Fibroblast of lung (primary cell): Measurements from ENCODE around the gene ATP2B2. TPM values are rescaled to one million over a fixed set of nuclear protein-coding genes. Genes with fewer than 3 reads are reported as not detected.

Experiments
- DNase-seq, 2 donors: peaks; one replicate each; pipeline versions ENCODE4 v3.0.0 to v3.0.0-alpha.2; 2010; ENCODE audit warnings: low read depth in 2 of 2
- H2AFZ ChIP-seq: 2 replicates; pipeline ENCODE4 v1.5.1; 2012; ENCODE audit warnings: low read length, control low read depth, inconsistent platforms
- H3K27ac ChIP-seq: 2 replicates; pipeline ENCODE4 v1.5.1; 2011; ENCODE audit warnings: low read length, control low read depth; ENCODE audit not compliant: insufficient read depth
- H3K27me3 ChIP-seq: 2 replicates; pipeline ENCODE4 v1.5.1; 2011; ENCODE audit warnings: mild to moderate bottlenecking, low read length; ENCODE audit not compliant: control insufficient read depth, insufficient read depth
- H3K36me3 ChIP-seq: 2 replicates; pipeline ENCODE4 v1.5.1; 2011; ENCODE audit warnings: low read length; ENCODE audit not compliant: control insufficient read depth, insufficient read depth
- H3K4me1 ChIP-seq: 2 replicates; pipeline ENCODE4 v1.5.1; 2011; ENCODE audit warnings: low read length; ENCODE audit not compliant: control insufficient read depth, insufficient read depth; ENCODE audit errors: extremely low read depth
- H3K4me2 ChIP-seq: 2 replicates; pipeline ENCODE4 v1.5.1; 2011; ENCODE audit warnings: low read length, control low read depth; ENCODE audit not compliant: insufficient read depth; ENCODE audit errors: extremely low read depth
- H3K4me3 ChIP-seq, 4 experiments: fragments of 200-600 bp in 1 of 4; sonication (generic) in 1 of 4; replicated peaks in 1 of 4; 2 replicates each; pipeline ENCODE4 v1.5.1; 2011 to 2016; ENCODE audit warnings: low read length in 4 of 4, low read depth in 3 of 4, mild to moderate bottlenecking in 3 of 4, control low read depth in 2 of 4, inconsistent platforms in 1 of 4, mixed read lengths in 1 of 4; ENCODE audit not compliant: insufficient read depth in 1 of 4; ENCODE audit errors: control extremely low read depth in 1 of 4
- H3K79me2 ChIP-seq: 2 replicates; pipeline ENCODE4 v1.5.1; 2012; ENCODE audit warnings: mild to moderate bottlenecking, low read length, inconsistent platforms; ENCODE audit not compliant: control insufficient read depth, insufficient read depth
- H3K9ac ChIP-seq: 2 replicates; pipeline ENCODE4 v1.5.1; 2011; ENCODE audit warnings: mild to moderate bottlenecking, low read length, control low read depth; ENCODE audit not compliant: insufficient read depth
- H3K9me3 ChIP-seq: 2 replicates; pipeline ENCODE4 v1.5.1; 2012; ENCODE audit warnings: low read depth, low read length; ENCODE audit not compliant: control insufficient read depth, insufficient read depth
- H4K20me1 ChIP-seq: 2 replicates; pipeline ENCODE4 v1.5.1; 2011; ENCODE audit warnings: low read length; ENCODE audit not compliant: control insufficient read depth, insufficient read depth; ENCODE audit errors: extremely low read depth
- CTCF ChIP-seq, 2 donors: IDR thresholded peaks in 1 of 2; conservative IDR thresholded peaks in 1 of 2; 1 replicate in 1 of 2; 2 replicates in 1 of 2; pipeline ENCODE4 v1.5.1; 2011 to 2012; ENCODE audit warnings: low read length in 2 of 2, control low read depth in 1 of 2, inconsistent platforms in 1 of 2, low read depth in 1 of 2, mild to moderate bottlenecking in 1 of 2
- EZH2 ChIP-seq: IDR thresholded peaks from 2 replicates; pipeline ENCODE4 v1.5.1; 2012; ENCODE audit warnings: low read length, control low read depth, mild to moderate bottlenecking; ENCODE audit errors: missing control alignments
- polyA plus RNA-seq, 2 donors: library from polyadenylated mRNA; depleted of rRNA in 1 of 2; stranded (reverse) in 1 of 2; unstranded in 1 of 2; fragments of >200 nt; gene quantifications; 2 replicates each; pipeline ENCODE4 v1.2.1, GENCODE V29; 2011 to 2012; ENCODE audit warnings: missing spikeins in 1 of 2
- total RNA-seq: library from RNA; depleted of rRNA; stranded (reverse); fragments of >200 nt; gene quantifications from 2 replicates; pipeline ENCODE4 v1.2.1, GENCODE V29; 2014

ATP2B2 gene
- total and polyA plus RNA-seq, 2 donors (not counting 1 experiment from before 2014, with no cell fraction given), result not detected

- Histone ChIP-seq H3K4me1 (peaks cover 2% of the 10 kb centered on the region), H3K36me3 (no peaks in the 10 kb centered on the region), H3K9me3 (no peaks in the 10 kb centered on the region), H3K79me2 (no peaks in the 10 kb centered on the region), H3K4me2 (no peak overlapping the region), H3K27ac (no peak overlapping the region), H4K20me1 (no peaks in the 10 kb centered on the region), H2AFZ (no peak overlapping the region), H3K4me3 (no peak overlapping the region), H3K27me3 (peaks cover 2% of the 10 kb centered on the region), H3K9ac (no peak overlapping the region)
- no peak for TF ChIP-seq EZH2
- no peak for TF ChIP-seq CTCF (conservative IDR thresholded peaks at IDR 0.05 in 1 of 2, IDR thresholded peaks at IDR 0.05 in 1 of 2; ENCODE audit: low read depth in 1 of 2, low read length in 2 of 2)
- peak in 1 of 2 donors; percentile 28 for DNase-seq
Measured at GRCh38 chr3:10432931-10433330, 72.5 kb downstream of the ATP2B2 start.

GRCh38 chr3:10432156-10432845, 73.1 kb downstream of the ATP2B2 start:
- Histone ChIP-seq H3K9ac (no peak overlapping the region), H3K79me2 (no peaks in the 10 kb centered on the region), H2AFZ (no peak overlapping the region), H3K36me3 (no peaks in the 10 kb centered on the region), H3K4me3 (no peak overlapping the region), H3K9me3 (no peaks in the 10 kb centered on the region), H3K27ac (no peak overlapping the region), H3K4me1 (no peaks in the 10 kb centered on the region), H4K20me1 (no peaks in the 10 kb centered on the region), H3K27me3 (peaks cover 2% of the 10 kb centered on the region), H3K4me2 (no peak overlapping the region)
- no peak for DNase-seq
- TF ChIP-seq EZH2 (no peak), CTCF (conservative IDR thresholded peaks at IDR 0.05 in 1 of 2, IDR thresholded peaks at IDR 0.05 in 1 of 2; ENCODE audit: low read depth in 1 of 2, low read length in 2 of 2) (no peak)

- Histone ChIP-seq H3K4me3 (no peak overlapping the region), H4K20me1 (no peaks in the 10 kb centered on the region), H3K4me1 (no peaks in the 10 kb centered on the region), H3K27me3 (peaks cover 2% of the 10 kb centered on the region), H3K36me3 (no peaks in the 10 kb centered on the region), H3K4me2 (no peak overlapping the region), H2AFZ (no peak overlapping the region), H3K79me2 (no peaks in the 10 kb centered on the region), H3K27ac (no peak overlapping the region), H3K9me3 (no peaks in the 10 kb centered on the region), H3K9ac (no peak overlapping the region)
- no peak for TF ChIP-seq CTCF (conservative IDR thresholded peaks at IDR 0.05 in 1 of 2, IDR thresholded peaks at IDR 0.05 in 1 of 2; ENCODE audit: low read depth in 1 of 2, low read length in 2 of 2)
- TF ChIP-seq EZH2, result no peak
- DNase-seq, result no peak
Measured at GRCh38 chr3:10430805-10431204, 74.6 kb downstream of the ATP2B2 start.
